Occipital lobe (tissue), 2 donors: ENCODE measurements around the gene SYT17. TPM values are rescaled to one million over a fixed set of nuclear protein-coding genes. Genes with fewer than 3 reads are reported as not detected.

Experiments used
- DNase-seq: peaks from one replicate; lab custom pipeline; 2025; lab: John Stamatoyannopoulos, UW
- total RNA-seq: library from RNA; depleted of rRNA; stranded (reverse); fragments of >200 nt; gene quantifications from one replicate; pipeline ENCODE4 v1.2.3, GENCODE V29; 2014

SYT17 gene
- total RNA-seq: 6.2 TPM

GRCh38 chr16:19167710-19168370 lies at the start of gene SYT17:
Gene SYT17, plus strand, starts transcription at chr16:19168240. Its CDS starts 407 bp downstream, at chr16:19168647.
- peak; percentile 27 for DNase-seq

- DNase-seq: peak; percentile 31
These were observed 49.1 kb upstream of the SYT17 start for GRCh38 chr16:19118938-19119431.

- DNase-seq: no peak
These were observed 48.5 kb upstream of the SYT17 start for GRCh38 chr16:19119564-19119963.

GRCh38 chr16:19123535-19124178 lies 44.4 kb upstream of the SYT17 start:
- DNase-seq: no peak

- no peak for DNase-seq
These were observed 41.7 kb upstream of the SYT17 start for GRCh38 chr16:19126300-19126699.

GRCh38 chr16:19127205-19127604 lies 40.8 kb upstream of the SYT17 start:
- no peak for DNase-seq

GRCh38 chr16:19127674-19128131 lies 40.3 kb upstream of the SYT17 start:
- DNase-seq: no peak

GRCh38 chr16:19128454-19129200 lies 39.4 kb upstream of the SYT17 start:
- no peak for DNase-seq

GRCh38 chr16:19130385-19130784 lies 37.7 kb upstream of the SYT17 start:
- no peak for DNase-seq

- no peak for DNase-seq
These were observed 36.9 kb upstream of the SYT17 start for GRCh38 chr16:19130852-19131824.

GRCh38 chr16:19131825-19132218 lies 36.2 kb upstream of the SYT17 start:
- DNase-seq: no peak

GRCh38 chr16:19132255-19132654 lies 35.8 kb upstream of the SYT17 start:
- DNase-seq: no peak

GRCh38 chr16:19132898-19133297 lies 35.1 kb upstream of the SYT17 start:
- no peak for DNase-seq

- no peak for DNase-seq
These were observed 34.4 kb upstream of the SYT17 start for GRCh38 chr16:19133600-19133999.

- DNase-seq: no peak
These were observed 32.7 kb upstream of the SYT17 start for GRCh38 chr16:19135201-19135842.

- no peak for DNase-seq
These were observed 32.1 kb upstream of the SYT17 start for GRCh38 chr16:19135896-19136438.

GRCh38 chr16:19136549-19137196 lies 31.4 kb upstream of the SYT17 start:
- DNase-seq: no peak

- DNase-seq: no peak
These were observed 30.6 kb upstream of the SYT17 start for GRCh38 chr16:19137201-19138128.

- no peak for DNase-seq
These were observed 29.4 kb upstream of the SYT17 start for GRCh38 chr16:19138601-19139000.
